Measurements from ENCODE around the gene CEBPZ.

DNA sequence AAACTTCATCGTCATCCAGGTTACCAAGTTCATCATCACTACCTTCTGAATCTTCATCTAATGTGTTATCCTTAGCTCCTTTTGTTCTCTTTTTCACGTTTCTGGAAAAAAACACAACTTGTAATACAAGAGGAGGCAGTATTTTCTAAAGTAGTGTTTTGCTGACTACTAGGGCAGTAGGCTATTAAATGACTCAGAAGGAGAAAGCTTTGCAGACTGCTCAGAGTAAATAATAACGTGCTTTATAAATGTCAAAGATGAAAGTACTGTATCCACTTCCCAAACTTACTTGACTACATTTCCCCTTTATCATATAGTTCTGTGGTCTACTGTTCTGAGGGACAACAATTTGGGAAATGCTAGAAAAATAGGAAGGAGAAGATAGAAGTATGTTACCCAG is 19.5 kb downstream of the CEBPZ start:
- TF ChIP-seq, protein P1, sequence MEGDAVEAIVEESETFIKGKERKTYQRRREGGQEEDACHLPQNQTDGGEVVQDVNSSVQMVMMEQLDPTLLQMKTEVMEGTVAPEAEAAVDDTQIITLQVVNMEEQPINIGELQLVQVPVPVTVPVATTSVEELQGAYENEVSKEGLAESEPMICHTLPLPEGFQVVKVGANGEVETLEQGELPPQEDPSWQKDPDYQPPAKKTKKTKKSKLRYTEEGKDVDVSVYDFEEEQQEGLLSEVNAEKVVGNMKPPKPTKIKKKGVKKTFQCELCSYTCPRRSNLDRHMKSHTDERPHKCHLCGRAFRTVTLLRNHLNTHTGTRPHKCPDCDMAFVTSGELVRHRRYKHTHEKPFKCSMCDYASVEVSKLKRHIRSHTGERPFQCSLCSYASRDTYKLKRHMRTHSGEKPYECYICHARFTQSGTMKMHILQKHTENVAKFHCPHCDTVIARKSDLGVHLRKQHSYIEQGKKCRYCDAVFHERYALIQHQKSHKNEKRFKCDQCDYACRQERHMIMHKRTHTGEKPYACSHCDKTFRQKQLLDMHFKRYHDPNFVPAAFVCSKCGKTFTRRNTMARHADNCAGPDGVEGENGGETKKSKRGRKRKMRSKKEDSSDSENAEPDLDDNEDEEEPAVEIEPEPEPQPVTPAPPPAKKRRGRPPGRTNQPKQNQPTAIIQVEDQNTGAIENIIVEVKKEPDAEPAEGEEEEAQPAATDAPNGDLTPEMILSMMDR (IDR thresholded peaks at IDR 0.05; ENCODE audit: low read depth, low read length, missing input control) = no peak
- no peak for TF ChIP-seq SP1 (IDR thresholded peaks at IDR 0.05)
- TF ChIP-seq NR2F2 (IDR thresholded peaks at IDR 0.05) = no peak
- no peak for TF ChIP-seq TAF1 (conservative IDR thresholded peaks at IDR 0.05)
- TF ChIP-seq YY1 (IDR thresholded peaks at IDR 0.05) = no peak
- TF ChIP-seq, protein P2, sequence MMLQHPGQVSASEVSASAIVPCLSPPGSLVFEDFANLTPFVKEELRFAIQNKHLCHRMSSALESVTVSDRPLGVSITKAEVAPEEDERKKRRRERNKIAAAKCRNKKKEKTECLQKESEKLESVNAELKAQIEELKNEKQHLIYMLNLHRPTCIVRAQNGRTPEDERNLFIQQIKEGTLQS (IDR thresholded peaks at IDR 0.05) = no peak
- no peak for TF ChIP-seq JUND (IDR thresholded peaks at IDR 0.05)

Data from liver (tissue), 3 donors.